Measurements from ENCODE around the gene SYNE3.

The SYNE3 gene, protein sequence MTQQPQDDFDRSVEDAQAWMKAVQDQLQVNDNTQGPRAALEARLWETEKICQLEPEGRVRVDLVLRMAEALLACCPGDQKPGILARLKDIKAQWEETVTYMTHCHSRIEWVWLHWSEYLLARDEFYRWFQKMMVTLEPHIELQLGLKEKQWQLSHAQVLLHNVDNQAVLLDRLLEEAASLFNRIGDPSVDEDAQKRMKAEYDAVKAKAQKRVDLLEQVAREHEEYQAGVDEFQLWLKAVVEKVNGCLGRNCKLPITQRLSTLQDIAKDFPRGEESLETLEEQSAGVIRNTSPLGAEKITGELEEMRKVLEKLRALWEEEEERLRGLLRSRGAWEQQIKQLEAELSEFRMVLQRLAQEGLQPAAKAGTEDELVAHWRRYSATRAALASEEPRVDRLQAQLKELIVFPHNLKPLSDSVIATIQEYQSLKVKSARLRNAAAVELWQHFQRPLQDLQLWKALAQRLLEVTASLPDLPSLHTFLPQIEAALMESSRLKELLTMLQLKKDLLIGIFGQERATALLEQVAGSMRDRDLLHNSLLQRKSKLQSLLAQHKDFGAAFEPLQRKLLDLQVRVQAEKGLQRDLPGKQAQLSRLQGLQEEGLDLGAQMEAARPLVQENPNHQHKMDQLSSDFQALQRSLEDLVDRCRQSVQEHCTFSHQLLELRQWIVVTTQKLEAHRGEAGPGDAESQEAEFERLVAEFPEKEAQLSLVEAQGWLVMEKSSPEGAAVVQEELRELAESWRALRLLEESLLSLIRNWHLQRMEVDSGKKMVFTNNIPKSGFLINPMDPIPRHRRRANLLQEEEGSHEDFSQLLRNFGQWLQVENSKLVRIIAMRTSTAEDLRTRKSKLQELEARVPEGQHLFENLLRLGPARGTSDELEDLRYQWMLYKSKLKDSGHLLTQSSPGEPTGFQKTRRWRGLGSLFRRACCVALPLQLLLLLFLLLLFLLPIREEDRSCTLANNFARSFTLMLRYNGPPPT

DNA sequence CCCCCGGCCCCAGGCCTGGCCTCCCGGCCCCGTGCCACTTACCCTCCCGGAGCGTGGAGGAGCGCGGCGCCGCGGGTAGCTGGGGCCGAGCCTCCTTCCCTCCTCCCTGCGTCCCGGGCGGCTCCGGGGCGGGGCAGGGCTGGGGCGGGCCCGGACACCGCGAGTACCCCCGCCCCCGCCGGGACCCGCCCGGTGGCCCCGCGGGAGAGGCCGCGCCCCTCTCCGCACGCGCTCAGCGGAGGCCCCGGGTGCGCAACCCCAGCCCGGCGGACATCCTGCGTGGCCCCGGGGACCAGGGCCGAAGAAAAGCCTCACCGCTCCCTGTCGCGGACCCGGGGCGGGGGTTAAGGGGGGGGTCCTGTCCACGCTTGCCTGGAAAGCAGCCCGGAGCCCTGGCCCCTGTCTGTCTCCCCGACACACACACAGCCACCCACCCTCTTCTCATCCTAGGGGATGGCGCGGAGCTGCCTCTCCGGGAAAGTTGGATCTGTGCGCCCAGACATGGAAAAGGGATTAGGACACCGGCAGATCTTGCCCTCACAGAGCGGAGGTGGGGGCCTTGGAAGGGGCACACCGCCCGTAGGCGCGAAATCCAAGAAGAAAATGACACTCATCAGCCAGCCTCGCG is at the start of gene SYNE3:
SYNE3 (minus strand) TSS at position 97 of the 628 bp plus-strand sequence. CDS start 40,829 bp downstream, outside the sequence.
- no peak for DNase-seq (ENCODE audit: low read depth)

- DNase-seq (ENCODE audit: low read depth) = no peak
Measured at GRCh38 chr14:95564060-95564459, 47.6 kb upstream of the SYNE3 start.

- DNase-seq (ENCODE audit: low read depth) = no peak
Measured at GRCh38 chr14:95562892-95563685, 46.6 kb upstream of the SYNE3 start.

- peak; percentile 78 for DNase-seq (ENCODE audit: low read depth)
Measured at GRCh38 chr14:95561001-95561412, 44.6 kb upstream of the SYNE3 start.

GRCh38 chr14:95559203-95559602 is 42.8 kb upstream of the SYNE3 start:
- no peak for DNase-seq (ENCODE audit: low read depth)

GRCh38 chr14:95557832-95558231 is 41.4 kb upstream of the SYNE3 start:
- DNase-seq (ENCODE audit: low read depth) = no peak

DNA sequence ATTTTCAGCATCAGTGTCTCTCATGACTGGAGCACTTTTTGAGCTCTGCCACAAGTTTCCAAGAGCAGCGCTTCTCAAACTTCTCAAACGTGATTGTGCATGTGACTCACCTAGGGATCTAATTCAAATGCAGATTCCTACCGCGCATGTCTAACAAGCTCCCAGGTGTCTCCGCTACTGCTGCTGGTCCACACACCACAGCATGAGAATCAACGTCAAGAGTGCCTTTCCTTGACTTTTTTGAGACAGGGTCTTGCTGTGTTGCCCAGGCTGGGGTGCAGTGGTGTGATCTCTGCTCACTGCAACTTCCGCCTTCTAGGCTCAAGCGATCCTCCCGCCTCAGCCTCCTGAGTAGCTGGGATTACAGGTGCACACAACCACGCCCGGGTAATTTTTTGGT is 40.8 kb upstream of the SYNE3 start:
- no peak for DNase-seq (ENCODE audit: low read depth)

DNA sequence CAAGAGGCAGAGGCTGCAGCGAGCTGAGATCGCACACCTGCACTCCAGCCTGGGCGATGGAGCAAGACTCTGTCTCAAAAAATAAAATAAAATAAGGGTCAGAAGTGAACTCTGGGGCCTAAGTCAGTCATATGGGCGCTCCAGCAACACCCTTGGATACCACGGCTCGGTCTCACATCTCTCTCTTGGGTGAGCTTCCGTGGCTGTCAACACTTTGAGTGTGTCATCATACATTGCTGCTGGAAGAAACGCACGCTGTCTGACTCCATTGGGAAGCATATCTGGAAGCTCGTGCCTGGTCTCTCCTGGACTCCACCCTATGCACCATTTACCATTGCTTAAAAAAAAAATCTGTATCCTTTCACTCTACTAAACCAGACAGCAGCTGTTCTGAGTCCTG is 38.6 kb upstream of the SYNE3 start:
- DNase-seq (ENCODE audit: low read depth) = no peak

DNA sequence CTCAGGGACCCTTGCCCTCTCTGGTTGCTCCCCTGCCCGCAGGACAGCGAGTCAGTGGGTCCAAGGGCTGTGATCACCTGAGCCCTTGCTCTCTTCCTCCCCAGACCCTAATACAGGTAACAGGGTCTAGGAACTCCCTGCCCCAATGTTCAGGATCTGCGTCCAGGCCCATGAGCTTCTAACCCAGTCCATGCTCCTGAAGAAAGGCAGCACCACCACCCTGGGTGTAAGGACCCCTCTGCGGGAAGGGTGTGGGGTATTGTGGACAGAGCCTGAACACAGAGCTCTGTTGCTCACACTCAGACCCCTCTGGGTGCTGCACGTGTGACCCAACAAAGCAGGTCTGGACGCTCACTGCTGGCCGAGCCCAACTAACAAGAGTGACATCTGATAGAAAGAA is 36.7 kb upstream of the SYNE3 start:
- no peak for DNase-seq (ENCODE audit: low read depth)

DNA sequence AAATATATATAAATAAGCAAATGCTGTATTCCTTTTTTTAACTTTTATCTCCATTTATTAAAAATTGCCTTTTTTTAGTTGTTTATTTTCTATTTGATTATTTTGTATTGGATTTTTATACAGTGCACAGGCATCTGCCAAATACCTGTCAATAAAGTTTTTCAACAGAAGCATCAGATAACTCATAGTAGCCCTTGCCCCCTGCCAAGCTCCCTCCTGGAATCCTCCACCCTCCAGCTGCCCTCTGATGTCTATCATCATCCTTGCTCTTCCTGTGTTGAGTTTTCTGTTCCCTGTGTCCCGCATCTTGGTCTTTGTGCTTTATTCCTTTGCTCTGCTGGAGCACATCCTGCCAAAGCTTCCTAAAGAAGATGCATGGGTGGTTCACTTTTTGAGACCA is 35.0 kb upstream of the SYNE3 start:
- no peak for DNase-seq (ENCODE audit: low read depth)

DNA sequence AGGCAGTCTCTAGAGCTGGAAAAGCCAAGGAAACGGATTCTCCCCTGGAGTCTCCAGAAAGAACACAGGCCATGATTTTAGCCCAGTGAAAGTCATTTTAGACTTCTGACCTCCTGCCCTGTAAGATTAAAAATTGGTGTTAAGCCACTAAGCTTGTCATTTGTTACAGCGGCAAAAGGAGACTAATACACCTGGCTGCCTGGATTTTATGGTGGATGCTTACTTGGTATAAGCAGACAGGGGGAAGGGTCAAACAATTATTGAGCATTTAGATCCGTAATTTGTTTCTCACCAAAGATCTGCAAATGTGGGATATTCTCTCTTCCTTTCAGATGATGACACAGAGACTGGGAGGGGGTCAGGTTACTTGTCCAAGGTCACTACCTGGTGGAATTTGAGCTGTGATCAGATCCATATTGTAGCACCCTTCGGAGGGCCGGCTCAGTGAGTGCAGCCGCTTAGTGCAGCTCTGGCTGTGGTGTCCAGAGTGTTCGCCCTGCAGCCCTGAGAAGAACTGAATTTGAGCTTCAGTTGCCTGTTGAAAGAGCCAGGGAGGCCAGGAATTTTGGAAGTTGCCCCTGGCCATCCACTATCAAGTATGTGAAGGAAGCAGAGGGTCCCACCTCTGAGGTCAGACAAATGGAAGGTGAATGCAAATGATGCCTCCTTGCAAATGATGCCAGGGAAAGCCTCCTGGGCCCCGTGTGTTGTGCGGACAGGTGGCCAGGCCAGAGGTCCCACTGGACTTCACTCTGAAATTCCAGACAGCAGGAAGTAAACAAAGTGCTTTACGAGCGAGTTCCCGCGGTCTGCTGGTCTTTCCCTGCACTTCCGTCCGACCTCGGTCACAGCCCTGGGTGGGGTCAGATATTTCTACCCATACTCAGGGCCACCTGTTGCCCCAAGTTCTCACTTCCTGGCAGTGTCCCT is 33.5 kb upstream of the SYNE3 start:
- DNase-seq (ENCODE audit: low read depth) = no peak

DNA sequence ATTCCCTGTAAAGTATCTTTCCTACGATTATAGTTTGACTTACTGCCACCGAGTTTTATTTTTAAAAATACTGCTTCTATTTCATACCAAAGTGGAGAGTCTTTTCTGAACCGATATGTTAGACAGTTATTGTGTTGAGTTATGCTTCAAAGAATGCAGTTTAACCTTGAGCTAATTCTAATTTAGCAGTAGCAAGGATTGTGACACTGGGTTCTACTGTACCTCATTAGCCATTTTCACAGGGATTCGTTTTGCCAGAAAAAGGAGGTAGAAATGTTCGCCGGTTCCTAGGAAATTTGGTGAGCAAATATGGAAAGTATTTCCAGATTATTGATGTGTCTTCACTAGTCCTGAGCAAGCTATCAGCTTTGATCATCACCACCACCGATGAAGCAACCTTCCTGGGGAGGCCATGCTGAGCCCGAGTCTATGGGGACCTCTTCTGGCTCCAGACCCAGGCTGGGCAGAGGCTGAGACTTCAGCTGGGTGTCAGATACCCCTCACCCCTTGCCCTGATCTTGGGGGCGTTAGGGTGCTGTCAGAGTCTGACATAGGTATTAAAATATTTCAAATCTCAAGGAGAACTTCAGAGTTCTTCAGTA is 32.0 kb upstream of the SYNE3 start:
- no peak for DNase-seq (ENCODE audit: low read depth)

- DNase-seq (ENCODE audit: low read depth) = no peak
Measured at GRCh38 chr14:95547626-95548327, 31.3 kb upstream of the SYNE3 start.

DNA sequence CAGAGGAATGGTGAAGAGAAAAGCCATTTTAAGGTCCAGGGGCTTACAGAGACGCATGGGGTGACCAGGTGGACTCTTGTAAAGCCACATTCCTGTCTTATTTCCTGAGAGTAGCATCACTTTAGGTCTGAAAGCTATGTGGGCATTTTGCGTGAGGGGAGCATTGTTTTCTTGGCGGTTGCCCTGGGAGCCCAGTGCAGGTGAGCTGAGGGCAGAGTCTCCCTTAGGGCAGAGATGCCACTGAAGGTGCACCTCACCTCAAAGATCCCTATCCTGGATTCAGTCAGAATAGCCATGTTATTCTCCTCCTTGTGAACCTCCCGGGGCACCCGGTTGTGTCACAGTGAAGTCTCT is 30.8 kb upstream of the SYNE3 start:
- no peak for DNase-seq (ENCODE audit: low read depth)

- DNase-seq (ENCODE audit: low read depth) = peak; percentile 76
Measured at GRCh38 chr14:95545515-95546168, 29.2 kb upstream of the SYNE3 start.

DNA sequence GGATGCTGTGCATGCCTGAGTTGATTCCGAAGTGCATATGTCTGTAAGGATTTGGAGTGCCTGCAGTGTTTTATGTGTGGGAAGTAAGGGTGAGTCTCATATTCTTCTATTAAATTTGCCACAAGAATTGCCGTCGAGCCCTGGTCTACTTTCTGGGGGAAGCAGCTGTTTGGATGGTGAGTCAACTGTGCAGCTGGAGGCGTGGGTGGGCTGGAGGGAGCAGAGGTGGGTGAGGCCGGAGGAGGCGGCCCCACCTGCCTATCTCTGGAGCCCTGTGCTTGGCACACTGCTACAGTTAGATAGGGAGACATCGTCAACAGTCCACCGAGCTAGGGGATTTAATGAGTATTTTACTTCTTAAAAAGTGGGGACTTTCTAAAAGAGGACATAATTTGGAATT is 28.1 kb upstream of the SYNE3 start:
- no peak for DNase-seq (ENCODE audit: low read depth)

DNA sequence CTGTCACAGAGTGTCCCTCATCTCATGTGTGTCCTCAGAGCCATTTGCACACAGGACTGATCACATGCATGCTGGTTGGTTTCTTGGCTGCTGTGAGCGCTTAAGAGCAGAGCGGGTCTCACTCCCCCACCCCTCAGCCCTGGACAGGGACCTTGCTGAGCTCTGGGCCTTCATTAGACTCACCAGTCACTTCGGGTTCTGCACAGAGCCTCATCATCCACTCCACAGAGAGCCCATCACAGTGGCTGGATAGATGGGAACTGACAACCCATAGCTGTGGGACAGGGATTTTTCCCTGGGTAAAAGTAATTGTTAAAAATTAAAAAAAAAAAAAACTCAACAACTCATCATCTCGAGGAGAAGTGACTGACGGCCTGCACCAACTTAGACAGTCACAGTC is 26.6 kb upstream of the SYNE3 start:
- no peak for DNase-seq (ENCODE audit: low read depth)

GRCh38 chr14:95541932-95542930 is 25.8 kb upstream of the SYNE3 start:
- DNase-seq (ENCODE audit: low read depth) = no peak

Data from fibroblast of the conjunctiva (primary cell).